H1 (cell line): ENCODE results near the gene KCNH8. TPM values are rescaled to one million over a fixed set of nuclear protein-coding genes. Genes with fewer than 3 reads are reported as not detected.

Experiments used
- CTCF ChIA-PET: fragments of 300-600 bp; sonication (Branson Sonifier 250); formaldehyde crosslinking; loops from one replicate; lab custom pipeline; 2021; ENCODE audit not compliant: partially characterized antibody; lab: Charles Lee
- POLR2A ChIA-PET: fragments of 300-600 bp; sonication (Branson Sonifier 250); formaldehyde crosslinking; loops from one replicate; lab custom pipeline; 2021; ENCODE audit warnings: inconsistent platforms; ENCODE audit not compliant: partially characterized antibody; lab: Charles Lee
- DNase-seq, 2 experiments: peaks; one replicate each; pipeline versions ENCODE4 v3.0.0 to v3.0.0-alpha.2; 2010 to 2022; ENCODE audit warnings: low spot score in 2 of 2, low read depth in 1 of 2, mixed read lengths in 1 of 2
- FAIRE-seq: peaks from 2 replicates; lab custom pipeline; 2011; peaks lifted over from hg19 to GRCh38; lab: Jason Lieb, UNC
- H2AFZ ChIP-seq: 2 replicates; pipeline ENCODE4 v1.8.1; 2012; ENCODE audit warnings: low read length, inconsistent platforms
- H2AK5ac ChIP-seq: 2 replicates; pipeline ENCODE4 v1.6.1; 2013; ENCODE audit warnings: low read depth, low read length
- H2BK120ac ChIP-seq: replicated peaks from 2 replicates; pipeline ENCODE3; 2013; ENCODE audit warnings: low read depth, low read length, inconsistent platforms
- H2BK12ac ChIP-seq: 2 replicates; pipeline ENCODE4 v1.6.1; 2013; ENCODE audit warnings: low read depth, low read length
- H2BK15ac ChIP-seq: 2 replicates; pipeline ENCODE4 v1.6.1; 2013; ENCODE audit warnings: low read length
- H2BK20ac ChIP-seq: 2 replicates; pipeline ENCODE4 v1.6.1; 2013; ENCODE audit warnings: low read length
- H2BK5ac ChIP-seq: 2 replicates; pipeline ENCODE4 v1.6.1; 2013; ENCODE audit warnings: low read depth, low read length
- H3K14ac ChIP-seq: 2 replicates; pipeline ENCODE4 v1.6.1; 2013; ENCODE audit warnings: inconsistent platforms; ENCODE audit not compliant: insufficient read length
- H3K18ac ChIP-seq: 2 replicates; pipeline ENCODE4 v1.6.1; 2013; ENCODE audit warnings: low read length; ENCODE audit errors: extremely low read depth
- H3K23ac ChIP-seq: 2 replicates; pipeline ENCODE4 v1.6.1; 2013; ENCODE audit warnings: inconsistent platforms; ENCODE audit not compliant: insufficient read length
- H3K23me2 ChIP-seq: 2 replicates; pipeline ENCODE4 v1.6.1; 2013; ENCODE audit warnings: low read depth, low read length
- H3K27ac ChIP-seq: 2 replicates; pipeline ENCODE4 v1.6.1; 2011; ENCODE audit warnings: low read depth, low read length, inconsistent platforms
- H3K27me3 ChIP-seq, 4 experiments: replicated peaks in 1 of 4; 1 replicate in 1 of 4; 2 replicates in 3 of 4; pipeline versions ENCODE4 v1.6.1 to v1.8.1; 2011 to 2013; ENCODE audit warnings: low read length in 3 of 4, mild to moderate bottlenecking in 3 of 4, inconsistent platforms in 2 of 4, mixed read lengths in 2 of 4, moderate library complexity in 1 of 4; ENCODE audit not compliant: control insufficient read depth in 3 of 4, insufficient read depth in 3 of 4; ENCODE audit errors: extremely low read depth in 1 of 4
- H3K36me3 ChIP-seq, 4 experiments: 2 replicates each; pipeline versions ENCODE4 v1.6.1 to v1.8.1; 2011 to 2013; ENCODE audit warnings: mild to moderate bottlenecking in 4 of 4, low read length in 3 of 4, moderate library complexity in 2 of 4, control low read depth in 1 of 4, inconsistent platforms in 1 of 4; ENCODE audit not compliant: insufficient read depth in 4 of 4, control insufficient read depth in 2 of 4
- H3K4ac ChIP-seq: replicated peaks from 2 replicates; pipeline ENCODE3; 2013; ENCODE audit warnings: low read length, low read depth, mixed read lengths, inconsistent platforms; ENCODE audit not compliant: insufficient read length
- H3K4me1 ChIP-seq, 4 experiments: replicated peaks in 1 of 4; 1 replicate in 1 of 4; 2 replicates in 3 of 4; pipeline versions ENCODE4 v1.6.1 to v1.8.1; 2011 to 2013; ENCODE audit warnings: low read length in 3 of 4, inconsistent platforms in 2 of 4, mixed read lengths in 1 of 4; ENCODE audit not compliant: insufficient read depth in 4 of 4, control insufficient read depth in 3 of 4
- H3K4me2 ChIP-seq, 2 experiments: 2 replicates each; pipeline versions ENCODE4 v1.6.1 to v1.8.1; 2011 to 2013; ENCODE audit warnings: low read depth in 2 of 2, low read length in 2 of 2, control low read depth in 1 of 2, inconsistent platforms in 1 of 2, mild to moderate bottlenecking in 1 of 2; ENCODE audit not compliant: insufficient read depth in 1 of 2
- H3K4me3 ChIP-seq, 4 experiments: fragments of 200-600, 300-600 bp in 1 of 4; sonication (generic), shearing (Covaris generic), sonication (Bioruptor Twin) in 1 of 4; 2 replicates each; pipeline versions ENCODE4 v1.5.1 to v1.8.1; 2011 to 2016; ENCODE audit warnings: low read length in 4 of 4, low read depth in 3 of 4, control low read depth in 2 of 4, inconsistent platforms in 2 of 4, mild to moderate bottlenecking in 2 of 4, mixed read lengths in 1 of 4, moderate library complexity in 1 of 4; ENCODE audit not compliant: insufficient read depth in 2 of 4; ENCODE audit errors: extremely low read depth in 1 of 4
- H3K56ac ChIP-seq: replicated peaks from 2 replicates; pipeline ENCODE3; 2013; ENCODE audit warnings: low read depth, mild to moderate bottlenecking, mixed read lengths, low read length, inconsistent platforms; ENCODE audit not compliant: insufficient read length
- H3K79me1 ChIP-seq: 2 replicates; pipeline ENCODE4 v1.6.1; 2013; ENCODE audit warnings: low read depth, low read length, control low read depth
- H3K79me2 ChIP-seq, 2 experiments: 2 replicates each; pipeline versions ENCODE4 v1.6.1 to v1.8.1; 2012 to 2013; ENCODE audit warnings: low read length in 2 of 2, mild to moderate bottlenecking in 2 of 2, inconsistent platforms in 1 of 2; ENCODE audit not compliant: insufficient read depth in 2 of 2, control insufficient read depth in 1 of 2
- H3K9ac ChIP-seq, 4 experiments: replicated peaks in 1 of 4; 1 replicate in 1 of 4; 2 replicates in 3 of 4; pipeline versions ENCODE4 v1.6.1 to v1.8.1; 2011 to 2013; ENCODE audit warnings: low read depth in 3 of 4, low read length in 3 of 4, control low read depth in 2 of 4, mild to moderate bottlenecking in 2 of 4, moderate library complexity in 2 of 4, inconsistent platforms in 1 of 4; ENCODE audit errors: extremely low read depth in 1 of 4
- H3K9me3 ChIP-seq, 2 experiments: 2 replicates each; pipeline versions ENCODE4 v1.6.1 to v1.8.1; 2012 to 2013; ENCODE audit warnings: mild to moderate bottlenecking in 2 of 2, moderate library complexity in 2 of 2, control low read depth in 1 of 2, inconsistent platforms in 1 of 2, low read depth in 1 of 2, low read length in 1 of 2, mixed read lengths in 1 of 2; ENCODE audit not compliant: insufficient read depth in 2 of 2
- H4K20me1 ChIP-seq, 2 experiments: replicated peaks in 1 of 2; 2 replicates each; pipeline versions ENCODE3 to v1.8.1; 2011 to 2013; ENCODE audit warnings: inconsistent platforms in 2 of 2, low read length in 2 of 2, mild to moderate bottlenecking in 1 of 2; ENCODE audit not compliant: insufficient read depth in 2 of 2, control insufficient read depth in 1 of 2
- H4K5ac ChIP-seq: 2 replicates; pipeline ENCODE4 v1.6.1; 2013; ENCODE audit warnings: low read length, low read depth, mixed read lengths, inconsistent platforms; ENCODE audit not compliant: insufficient read length
- H4K8ac ChIP-seq: 2 replicates; pipeline ENCODE4 v1.8.0; 2013; ENCODE audit warnings: mild to moderate bottlenecking, moderate library complexity, low read length, inconsistent platforms; ENCODE audit not compliant: insufficient read depth; ENCODE audit errors: extremely low read depth
- H4K91ac ChIP-seq: replicated peaks from 2 replicates; pipeline ENCODE3; 2013; ENCODE audit warnings: low read length, mixed read lengths, inconsistent platforms; ENCODE audit not compliant: insufficient read length
- CEBPB ChIP-seq: IDR thresholded peaks from 2 replicates; pipeline ENCODE4 v1.6.1; 2012; ENCODE audit warnings: low read depth, low read length
- RAD21 ChIP-seq, 2 experiments: IDR thresholded peaks in 1 of 2; conservative IDR thresholded peaks in 1 of 2; 2 replicates each; pipeline ENCODE4 v1.6.1; 2011; ENCODE audit warnings: low read depth in 2 of 2, low read length in 2 of 2, improper control_type of control experiment in 1 of 2, inconsistent platforms in 1 of 2, mild to moderate bottlenecking in 1 of 2, moderate library complexity in 1 of 2
- WGBS, 2 experiments: shearing (Covaris generic) in 1 of 2; methylation state at CpG; one replicate each; pipeline versions ENCODE4 v1.1.6 to v1.1.7; 2013 to 2015; ENCODE audit warnings: low lambda C conversion rate in 2 of 2, mixed read lengths in 2 of 2, inconsistent platforms in 1 of 2, low coverage in 1 of 2, missing lambda C conversion rate in 1 of 2; ENCODE audit not compliant: insufficient replicate concordance in 2 of 2, insufficient coverage in 1 of 2, insufficient read length in 1 of 2; ENCODE audit errors: extremely low coverage in 1 of 2, missing lambda C conversion rate in 1 of 2; 5-methylcytosine and 5-hydroxymethylcytosine counted together
- polyA plus RNA-seq, 7 experiments: library from polyadenylated mRNA; depleted of rRNA in 3 of 7; stranded (reverse) in 5 of 7; unstranded in 2 of 7; fragments of >200 nt in 5 of 7; fragments of 200-250 nt in 2 of 7; gene quantifications; 1 replicate in 5 of 7; 2 replicates in 1 of 7; 4 replicates in 1 of 7; pipeline versions ENCODE4 v1.2.1 to v1.2.3, GENCODE V29; 2011 to 2013; ENCODE audit warnings: missing spikeins in 2 of 7, mixed read lengths in 2 of 7
- total RNA-seq: library from RNA; stranded (reverse); fragmentation: NEBNext Ultra II Directional; extraction: Animal tissue kit (Norgen Biotek cat#: 25700); gene quantifications from 2 replicates; pipeline ENCODE4 v1.2.1, GENCODE V29; 2021
- TF ChIP-seq, protein P1 (sequence below): IDR thresholded peaks from 2 replicates; pipeline ENCODE4 v1.6.1; 2011; ENCODE audit warnings: low read length, improper control_type of control experiment

Gene KCNH8
- total and polyA plus RNA-seq, 2 of the 8 experiments (the other 6 are each of a cell fraction or from before 2014, with no cell fraction given), result 2.2 to 2.4 TPM

DNA sequence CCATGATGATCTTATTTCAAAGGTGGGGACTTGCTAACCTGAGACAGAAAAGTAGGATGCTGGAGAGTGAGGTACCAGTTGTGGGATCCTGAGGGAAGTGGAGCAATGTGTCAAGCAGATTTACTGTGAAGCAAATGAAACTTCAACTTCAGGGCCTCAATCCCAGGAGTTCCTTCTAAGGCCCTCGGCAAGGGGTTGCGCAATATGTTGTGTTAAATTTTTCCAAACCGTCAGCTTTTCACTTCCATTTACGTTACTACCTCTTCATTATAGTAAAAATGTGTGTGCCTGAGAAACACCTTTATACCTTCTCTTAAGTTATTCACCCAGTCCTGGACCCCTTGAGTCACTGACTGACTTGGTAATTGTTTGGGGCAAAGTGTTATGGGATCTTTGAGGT, 42.5 kb upstream of the KCNH8 start:
- no peak overlapping the region for H3K4ac ChIP-seq
- FAIRE-seq, result no peak
- no peaks in the 10 kb centered on the region for H3K79me2 ChIP-seq
- H2BK120ac ChIP-seq, result no peak overlapping the region
- no peak overlapping the region for H2BK5ac ChIP-seq
- CTCF ChIA-PET, result no interaction called here
- no peak overlapping the region for H2BK15ac ChIP-seq
- POLR2A ChIA-PET, result interaction anchor here (0.6 kb wide), 1 partner anchor 340 kb away, joined by 3 read pairs; no protein-coding TSS in a partner anchor
- H3K9ac ChIP-seq, result no peak overlapping the region
- H3K79me1 ChIP-seq, result no peaks in the 10 kb centered on the region
- no peak overlapping the region for H2AFZ ChIP-seq
- H4K8ac ChIP-seq, result no peak overlapping the region
- no peak overlapping the region for H4K5ac ChIP-seq
- H2BK20ac ChIP-seq, result no peak overlapping the region
- no peak overlapping the region for H3K18ac ChIP-seq
- H3K27me3 ChIP-seq, result no peaks in the 10 kb centered on the region
- H3K27ac ChIP-seq, result no peak overlapping the region
- no peak overlapping the region for H3K4me2 ChIP-seq
- WGBS, 2 experiments, result 91% methylated on average over 4 of the region's 4 CpGs; no CpG with 5 or more reads in 1 of the 2 experiments
- no peak overlapping the region for H3K23ac ChIP-seq
- TF ChIP-seq RAD21 (IDR thresholded peaks at IDR 0.05 in 1 of 2, conservative IDR thresholded peaks at IDR 0.05 in 1 of 2; ENCODE audit: low read depth in 2 of 2, low read length in 2 of 2), result no peak
- TF ChIP-seq, protein P1, sequence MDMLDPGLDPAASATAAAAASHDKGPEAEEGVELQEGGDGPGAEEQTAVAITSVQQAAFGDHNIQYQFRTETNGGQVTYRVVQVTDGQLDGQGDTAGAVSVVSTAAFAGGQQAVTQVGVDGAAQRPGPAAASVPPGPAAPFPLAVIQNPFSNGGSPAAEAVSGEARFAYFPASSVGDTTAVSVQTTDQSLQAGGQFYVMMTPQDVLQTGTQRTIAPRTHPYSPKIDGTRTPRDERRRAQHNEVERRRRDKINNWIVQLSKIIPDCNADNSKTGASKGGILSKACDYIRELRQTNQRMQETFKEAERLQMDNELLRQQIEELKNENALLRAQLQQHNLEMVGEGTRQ, result no peak
- peak; percentile 97 for TF ChIP-seq CEBPB
- no peaks in the 10 kb centered on the region for H4K20me1 ChIP-seq
- H3K4me3 ChIP-seq, result no peak overlapping the region
- H3K36me3 ChIP-seq, result no peaks in the 10 kb centered on the region
- H3K14ac ChIP-seq, result no peak overlapping the region
- no peak for DNase-seq
- H2AK5ac ChIP-seq, result no peak overlapping the region
- H4K91ac ChIP-seq, result no peak overlapping the region
- no peak overlapping the region for H3K56ac ChIP-seq
- H3K9me3 ChIP-seq, result peaks cover 10 to 11% of the 10 kb centered on the region in 2 experiments; a peak in 1 of 4 replicates
- H3K4me1 ChIP-seq, result no peaks in the 10 kb centered on the region
- no peak overlapping the region for H2BK12ac ChIP-seq
- H3K23me2 ChIP-seq, result no peaks in the 10 kb centered on the region
